Nephron progenitor cell (in vitro differentiated cells): Measurements from ENCODE around the gene VAMP8.
"Not testable (repeated sequence)": the region's sequence is repeated elsewhere in the genome, so short reads cannot be mapped to it uniquely, and the experiment has no call there.

Source experiments
- DNase-seq: peaks from one replicate; pipeline ENCODE4 v3.0.0; 2021
- H3K27ac Mint-ChIP-seq: 2 replicates; pipeline ENCODE4 v1.8.0; 2021; ENCODE audit warnings: mild to moderate bottlenecking, moderate library complexity, mixed read lengths
- H3K27me3 Mint-ChIP-seq: 2 replicates; pipeline ENCODE4 v1.8.0; 2021; ENCODE audit warnings: mild to moderate bottlenecking, low read depth, mixed read lengths; ENCODE audit not compliant: poor library complexity
- H3K36me3 Mint-ChIP-seq: 2 replicates; pipeline ENCODE4 v1.8.0; 2021; ENCODE audit warnings: low read depth, mixed read lengths
- H3K4me1 Mint-ChIP-seq: 2 replicates; pipeline ENCODE4 v1.8.0; 2021; ENCODE audit warnings: mixed read lengths
- H3K4me3 Mint-ChIP-seq: 2 replicates; pipeline ENCODE4 v1.8.0; 2021; ENCODE audit warnings: mild to moderate bottlenecking, moderate library complexity, mixed read lengths
- H3K9me3 Mint-ChIP-seq: 2 replicates; pipeline ENCODE4 v1.8.0; 2021; ENCODE audit warnings: mild to moderate bottlenecking, moderate library complexity, mixed read lengths
- TF ChIP-seq, protein P1 (sequence below): fragments of 200-600 bp; sonication (generic); IDR thresholded peaks from 2 replicates; pipeline ENCODE4 v1.5.0; 2021; ENCODE audit warnings: antibody characterized with exemption

The VAMP8 gene

DNA sequence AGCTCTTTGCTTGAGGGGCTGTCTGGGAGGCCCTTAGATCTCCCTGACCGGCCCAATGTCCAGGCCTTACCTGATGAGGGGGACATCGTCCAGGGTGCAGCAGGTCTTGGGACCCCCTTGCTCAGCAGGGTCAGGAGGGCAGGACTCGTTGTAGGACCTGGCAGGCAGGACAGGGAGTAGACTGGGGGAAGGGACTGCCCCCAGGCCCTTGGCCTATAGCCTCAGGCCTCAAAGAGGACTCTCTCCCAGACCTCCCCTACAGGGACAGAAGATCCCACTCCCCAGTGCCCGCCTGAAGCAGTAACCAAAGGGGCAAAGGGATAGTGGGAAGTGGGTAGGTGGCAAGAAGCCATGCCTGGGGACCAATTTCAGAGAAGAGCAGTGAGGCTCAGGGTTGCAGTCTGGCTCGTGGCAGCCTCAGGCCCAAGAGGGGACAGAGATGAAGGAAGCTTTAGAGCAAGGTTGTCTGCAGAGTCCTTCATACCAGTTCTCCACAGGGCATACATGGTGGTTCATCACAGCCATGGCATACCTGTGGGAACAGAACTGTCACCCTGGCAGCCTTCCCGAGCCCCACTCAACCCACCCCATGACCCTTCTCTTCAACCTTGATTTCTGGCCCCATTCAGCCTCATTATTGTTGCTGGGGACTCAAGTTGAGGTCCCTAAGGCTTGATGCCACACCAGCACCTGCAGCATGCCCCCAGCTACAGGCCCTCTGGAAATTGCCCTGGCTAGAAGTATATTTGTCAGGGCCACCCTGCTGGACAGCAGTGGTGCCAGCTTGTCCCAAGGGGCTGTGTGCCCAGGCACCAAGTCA lies 23.8 kb downstream of the VAMP8 start:
- Mint-ChIP-seq H3K27me3 (no peaks in the 10 kb centered on the region), H3K36me3 (peaks cover 5% of the 10 kb centered on the region), H3K4me1 (peaks cover 50% of the 10 kb centered on the region), H3K4me3 (peak overlapping the region; percentile 88), H3K9me3 (no peaks in the 10 kb centered on the region), H3K27ac (no peak overlapping the region)
- DNase-seq: no peak
- TF ChIP-seq, protein P1, sequence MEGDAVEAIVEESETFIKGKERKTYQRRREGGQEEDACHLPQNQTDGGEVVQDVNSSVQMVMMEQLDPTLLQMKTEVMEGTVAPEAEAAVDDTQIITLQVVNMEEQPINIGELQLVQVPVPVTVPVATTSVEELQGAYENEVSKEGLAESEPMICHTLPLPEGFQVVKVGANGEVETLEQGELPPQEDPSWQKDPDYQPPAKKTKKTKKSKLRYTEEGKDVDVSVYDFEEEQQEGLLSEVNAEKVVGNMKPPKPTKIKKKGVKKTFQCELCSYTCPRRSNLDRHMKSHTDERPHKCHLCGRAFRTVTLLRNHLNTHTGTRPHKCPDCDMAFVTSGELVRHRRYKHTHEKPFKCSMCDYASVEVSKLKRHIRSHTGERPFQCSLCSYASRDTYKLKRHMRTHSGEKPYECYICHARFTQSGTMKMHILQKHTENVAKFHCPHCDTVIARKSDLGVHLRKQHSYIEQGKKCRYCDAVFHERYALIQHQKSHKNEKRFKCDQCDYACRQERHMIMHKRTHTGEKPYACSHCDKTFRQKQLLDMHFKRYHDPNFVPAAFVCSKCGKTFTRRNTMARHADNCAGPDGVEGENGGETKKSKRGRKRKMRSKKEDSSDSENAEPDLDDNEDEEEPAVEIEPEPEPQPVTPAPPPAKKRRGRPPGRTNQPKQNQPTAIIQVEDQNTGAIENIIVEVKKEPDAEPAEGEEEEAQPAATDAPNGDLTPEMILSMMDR: no peak

DNA sequence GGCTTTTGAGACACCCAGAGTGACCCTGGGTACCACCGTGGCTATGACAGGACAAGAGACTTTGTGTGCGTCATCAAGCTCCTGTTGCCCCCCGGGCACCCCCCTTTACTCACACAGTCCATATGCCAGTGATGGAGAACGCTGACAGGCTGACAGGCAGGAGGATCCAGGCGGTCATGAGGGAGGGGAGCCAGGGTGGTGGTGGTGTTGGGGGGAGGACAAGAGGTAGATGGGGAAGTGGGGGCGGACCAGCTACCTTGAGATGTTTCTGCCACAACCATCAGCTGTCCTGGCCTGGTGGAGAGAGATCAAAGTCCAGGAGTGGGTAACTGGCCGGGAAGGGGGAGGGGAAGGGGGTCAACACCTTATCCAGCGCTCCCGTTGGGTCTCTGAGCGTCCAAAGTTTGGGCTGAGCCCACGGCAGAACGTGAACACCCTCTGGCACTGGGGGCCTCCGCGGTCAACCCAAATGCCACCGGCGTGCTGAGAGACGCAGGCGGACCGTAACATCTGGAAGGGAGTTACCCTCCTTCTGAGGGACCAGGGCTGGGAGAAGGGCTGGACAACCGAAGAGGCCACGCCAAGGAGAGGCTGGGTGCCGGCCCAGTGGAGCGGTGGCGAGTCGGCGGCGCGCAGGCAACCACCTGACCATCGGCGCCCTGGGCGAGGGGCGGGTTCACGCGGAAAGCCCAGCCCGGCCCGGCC lies 24.5 kb downstream of the VAMP8 start:
- peak; percentile 72 for DNase-seq
- peaks cover 43% of the 10 kb centered on the region for H3K4me1 Mint-ChIP-seq
- peak overlapping the region; percentile 88 for H3K4me3 Mint-ChIP-seq
- TF ChIP-seq, protein P1: no peak
- no peaks in the 10 kb centered on the region for H3K9me3 Mint-ChIP-seq
- peak overlapping the region; percentile 57 for H3K27ac Mint-ChIP-seq
- peaks cover 8% of the 10 kb centered on the region for H3K36me3 Mint-ChIP-seq
- no peaks in the 10 kb centered on the region for H3K27me3 Mint-ChIP-seq

DNA sequence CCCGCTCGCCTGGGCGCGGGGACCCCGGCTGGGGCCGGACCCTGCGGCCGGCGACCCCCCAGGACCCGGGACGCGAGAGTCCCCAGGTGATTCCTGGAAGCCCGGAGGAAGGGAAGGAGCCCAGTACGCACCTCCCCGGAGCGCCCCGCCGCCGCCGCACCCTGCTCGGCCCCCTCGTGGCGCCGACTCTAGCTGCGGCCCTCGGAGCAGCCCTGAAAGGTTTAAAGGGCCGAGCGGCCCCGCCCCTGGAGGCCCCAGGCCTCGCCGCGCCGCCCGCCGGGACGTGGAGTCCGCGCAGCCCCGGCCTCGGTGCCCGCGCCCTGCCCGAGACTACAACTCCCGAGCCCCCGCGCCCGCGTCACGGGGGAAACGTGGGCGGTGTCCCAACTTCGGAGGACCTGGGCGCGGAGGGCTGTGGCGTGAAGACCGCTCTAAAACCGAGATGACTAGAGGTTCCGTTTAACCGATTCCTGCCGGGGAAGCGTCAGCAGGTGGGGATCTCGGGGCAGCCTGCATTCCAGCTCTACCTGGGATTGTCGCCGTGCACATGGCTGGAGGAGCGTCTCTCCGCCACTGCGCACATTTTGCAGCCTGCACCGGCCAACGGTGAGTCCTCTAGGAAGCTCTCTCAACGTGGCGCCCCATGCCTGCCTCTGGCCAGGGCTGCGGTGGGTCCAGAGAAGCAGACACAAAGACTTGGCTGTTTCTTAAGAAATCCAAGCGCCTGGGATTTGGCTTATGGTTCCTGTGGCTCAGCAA lies 25.3 kb downstream of the VAMP8 start, which contains the start of gene TMEM150A:
TMEM150A (minus strand) TSS at position 223 of the 759 bp plus-strand sequence. CDS start 750 bp downstream, outside the sequence.
- Mint-ChIP-seq H3K4me3 (peak within 1 kb of the TSS; percentile 90), H3K9me3 (no peaks in the 10 kb centered on the region), H3K36me3 (peaks cover 13% of the 10 kb centered on the region), H3K27ac (peak within 1 kb of the TSS; percentile 97), H3K4me1 (peaks cover 39% of the 10 kb centered on the region), H3K27me3 (no peaks in the 10 kb centered on the region)
- TF ChIP-seq, protein P1: no peak
- DNase-seq: peak; percentile 89

DNA sequence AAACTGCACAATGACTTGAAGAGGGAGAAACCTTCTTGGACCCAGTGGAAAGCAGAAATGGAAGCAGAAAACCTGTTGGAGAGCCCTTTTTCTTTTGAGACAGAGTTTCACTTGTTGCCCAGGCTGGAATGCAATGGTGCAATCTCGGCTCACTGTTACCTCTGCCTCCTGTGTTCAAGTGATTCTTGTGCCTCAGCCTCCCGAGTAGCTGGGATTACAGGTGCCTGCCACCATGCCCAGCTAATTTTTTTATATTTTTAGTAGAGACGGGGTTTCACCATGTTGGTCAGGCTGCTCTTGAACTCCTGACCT lies 26.7 kb downstream of the VAMP8 start:
- H3K4me1 Mint-ChIP-seq: peaks cover 50% of the 10 kb centered on the region

DNA sequence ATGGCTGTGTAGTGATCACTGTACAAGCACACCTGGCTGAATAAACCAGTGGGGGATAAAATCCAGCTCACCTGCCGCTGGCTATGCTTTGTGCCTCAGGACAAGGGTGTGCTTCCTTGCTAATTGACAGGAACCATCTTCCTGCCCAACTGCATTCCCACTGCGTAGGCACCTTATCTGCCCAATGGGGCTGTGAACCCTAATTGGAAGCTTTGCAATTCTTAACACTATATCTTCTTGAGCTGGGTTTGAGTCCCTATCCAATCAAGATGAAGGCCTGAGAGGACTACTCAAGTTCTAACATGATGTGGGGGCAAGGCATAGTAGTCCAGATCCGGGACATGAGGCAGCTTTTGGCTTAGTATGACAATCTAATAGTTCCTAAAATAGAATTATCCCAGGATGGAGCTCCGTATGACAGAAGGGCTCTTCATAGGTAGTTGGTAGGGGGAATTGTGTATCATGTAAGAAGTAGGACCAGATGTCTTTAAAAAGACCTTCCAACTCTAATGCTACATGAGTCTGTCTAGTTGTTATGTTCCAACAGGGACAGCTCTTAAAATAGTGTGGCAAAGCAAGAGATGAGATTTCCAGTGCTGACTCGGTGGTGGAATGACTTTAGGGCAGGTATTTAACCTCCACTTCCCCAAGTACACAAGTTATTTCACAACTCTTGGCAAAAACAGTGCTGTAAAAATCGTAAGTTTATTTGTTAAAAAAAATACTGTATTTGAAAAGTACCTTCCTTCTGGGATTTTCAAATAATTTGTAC lies 27.4 kb downstream of the VAMP8 start:
- H3K4me3 Mint-ChIP-seq: peak overlapping the region; percentile 34

More for the DNA sequence above, 26.7 kb downstream of the VAMP8 start:
- DNase-seq, H3K4me3 Mint-ChIP-seq, H3K9me3 Mint-ChIP-seq, H3K27me3 Mint-ChIP-seq: not testable (repeated sequence)
- Mint-ChIP-seq H3K36me3 (peaks cover 25% of the 10 kb centered on the region), H3K27ac (peak overlapping the region; percentile 84)

More for the DNA sequence above, 27.4 kb downstream of the VAMP8 start:
- TF ChIP-seq, protein P1: no peak
- no peaks in the 10 kb centered on the region for H3K9me3 Mint-ChIP-seq
- peaks cover 32% of the 10 kb centered on the region for H3K36me3 Mint-ChIP-seq
- no peak for DNase-seq
- H3K4me1 Mint-ChIP-seq: peaks cover 55% of the 10 kb centered on the region
- no peaks in the 10 kb centered on the region for H3K27me3 Mint-ChIP-seq
- H3K27ac Mint-ChIP-seq: no peak overlapping the region
